ENCODE data around the gene HKDC1. TPM values are rescaled to one million over a fixed set of nuclear protein-coding genes. Genes with fewer than 3 reads are reported as not detected.
A peak's percentile ranks its signal among the peaks of the same experiment; 100 is the strongest.

The HKDC1 gene
- total and polyA plus RNA-seq, 10 of the 15 experiments (the other 5 are each of a cell fraction or from before 2014, with no cell fraction given): 0.04 to 0.34 (median 0.13) TPM; not detected in 5

GRCh38 chr10:69179743-69180524 is 40.2 kb upstream of the HKDC1 start, which contains the start of gene SUPV3L1 (continued):
- TF ChIP-seq ZNF687 (IDR thresholded peaks at IDR 0.05) (peak; percentile 76), CBX5 (IDR thresholded peaks at IDR 0.05; ENCODE audit: low read depth) (no peak), CBFB (IDR thresholded peaks at IDR 0.05; ENCODE audit: low read depth) (peak; percentile 91), RELA (IDR thresholded peaks at IDR 0.05; ENCODE audit: borderline replicate concordance, partially characterized antibody) (no peak), BCL11A (IDR thresholded peaks at IDR 0.05; ENCODE audit: low read depth, low read length) (no peak), PKNOX1 (IDR thresholded peaks at IDR 0.05) (peak; percentile 62; the same call in 1 of the 2 replicates), MYC (IDR thresholded peaks at IDR 0.05; ENCODE audit: insufficient read depth, insufficient read length, insufficient replicate concordance, low read length, severe bottlenecking) (peak; percentile 95), E4F1 (IDR thresholded peaks at IDR 0.05; ENCODE audit: borderline replicate concordance, partially characterized antibody) (peak; percentile 80), ZNF592 (IDR thresholded peaks at IDR 0.05) (peak; percentile 96), ZBTB33 (IDR thresholded peaks at IDR 0.05) (peak; percentile 93), SUZ12 (IDR thresholded peaks at IDR 0.05; ENCODE audit: unreplicated experiment) (no peak), PAX5 (IDR thresholded peaks at IDR 0.05; ENCODE audit: borderline replicate concordance, low read depth, low read length) (0 out of 2 replicates have a peak, but pooled peaks have one; percentile 7)

All from GM12878 (cell line).